Measurements from ENCODE around the gene KCTD16.

KCTD16 gene

DNA sequence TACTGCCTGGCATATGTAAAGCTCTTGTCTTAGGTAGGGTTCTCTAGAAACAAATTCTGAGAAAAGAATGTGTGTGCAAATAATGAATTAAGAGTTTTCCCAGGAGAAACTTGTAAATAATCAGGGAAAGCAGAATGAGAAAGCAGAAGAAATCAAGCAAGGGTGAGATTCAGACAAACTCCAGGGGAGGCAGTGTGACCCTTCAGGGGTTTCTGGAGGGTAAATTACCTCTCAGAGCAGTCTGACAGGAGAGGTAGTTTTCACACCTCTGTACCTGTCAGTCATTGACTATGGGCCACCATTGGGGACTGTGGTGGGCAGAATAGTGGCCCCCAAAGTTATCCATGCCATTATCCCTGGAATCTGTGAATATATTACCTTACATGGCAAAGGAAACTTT, 124.6 kb downstream of the KCTD16 start:
- no peak for DNase-seq

DNA sequence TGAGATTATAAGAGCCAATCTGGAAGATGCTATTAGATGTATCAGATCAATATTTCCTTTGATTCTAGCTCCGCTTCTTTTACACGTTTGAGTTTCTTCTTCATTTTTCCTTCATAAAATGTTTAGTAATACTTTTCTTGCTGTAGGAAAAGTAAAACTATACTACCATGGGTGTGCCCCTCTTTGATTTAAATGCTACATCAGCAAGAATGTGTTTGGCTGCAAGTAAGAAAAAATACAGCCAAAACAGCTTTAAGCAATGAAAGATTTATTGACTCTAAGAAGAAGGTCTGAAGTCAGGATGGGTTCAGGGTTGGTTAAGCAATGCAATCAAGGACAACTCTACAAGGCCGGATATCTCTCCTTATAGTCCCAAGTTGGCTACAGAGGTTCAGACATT, 126.4 kb downstream of the KCTD16 start:
- no peak for DNase-seq

DNA sequence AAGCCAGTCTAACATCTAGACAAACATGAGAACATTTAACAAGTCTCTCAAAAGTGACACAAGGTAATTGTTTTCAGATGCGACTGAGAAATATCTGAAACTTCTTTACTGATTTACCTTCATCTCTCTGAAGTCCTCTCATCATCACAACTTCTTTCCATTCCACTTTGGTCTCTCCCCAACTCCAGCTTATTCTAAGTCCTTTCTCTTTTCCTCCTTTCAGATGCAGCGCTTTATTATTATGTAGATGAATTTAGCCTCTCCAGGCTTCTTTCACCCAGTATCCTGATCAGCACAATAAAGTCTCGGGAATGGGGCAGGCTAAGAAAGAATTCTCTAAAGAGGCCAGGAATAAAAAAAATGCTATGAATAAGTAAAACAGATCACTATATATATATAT, 128.0 kb downstream of the KCTD16 start:
- DNase-seq: no peak

DNA sequence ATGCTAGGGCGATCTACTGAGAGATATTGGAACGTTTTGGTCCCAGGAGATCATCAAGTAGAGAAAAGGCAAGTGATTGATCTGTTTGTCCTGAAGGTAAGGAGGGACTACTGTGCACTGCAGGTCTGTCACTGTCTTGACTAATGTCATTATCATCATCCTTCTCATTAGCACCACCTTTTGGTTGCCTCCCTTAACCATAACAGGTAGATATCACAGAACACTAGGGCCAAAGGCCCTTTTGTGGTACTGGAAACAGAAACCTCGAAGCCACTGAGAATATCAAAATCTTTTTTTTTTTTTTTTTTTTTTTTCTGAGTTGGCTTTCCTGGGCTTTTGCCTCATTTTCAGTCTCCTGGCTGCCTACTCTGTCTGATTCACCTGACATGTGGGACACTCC, 134.0 kb downstream of the KCTD16 start:
- DNase-seq: no peak

DNA sequence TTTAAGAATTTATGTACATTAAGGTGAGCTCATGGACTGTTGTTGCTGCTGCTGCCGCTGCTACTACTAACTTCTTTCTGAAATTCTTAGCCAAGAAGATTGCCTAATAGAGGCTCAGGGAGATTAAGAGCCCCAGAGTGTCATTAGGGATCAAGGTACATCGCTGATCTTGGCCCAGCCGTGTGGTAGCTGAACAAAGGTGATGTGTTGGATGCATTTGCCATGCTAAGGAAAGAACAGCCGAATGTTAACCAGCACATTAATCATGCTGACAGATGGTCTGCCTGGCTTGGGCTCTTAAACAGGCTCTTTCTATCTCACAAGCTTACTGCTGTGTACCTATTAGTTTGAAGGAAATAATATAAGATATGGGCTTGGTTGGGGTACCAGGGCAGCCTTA, 137.1 kb downstream of the KCTD16 start:
- no peak for DNase-seq

DNA sequence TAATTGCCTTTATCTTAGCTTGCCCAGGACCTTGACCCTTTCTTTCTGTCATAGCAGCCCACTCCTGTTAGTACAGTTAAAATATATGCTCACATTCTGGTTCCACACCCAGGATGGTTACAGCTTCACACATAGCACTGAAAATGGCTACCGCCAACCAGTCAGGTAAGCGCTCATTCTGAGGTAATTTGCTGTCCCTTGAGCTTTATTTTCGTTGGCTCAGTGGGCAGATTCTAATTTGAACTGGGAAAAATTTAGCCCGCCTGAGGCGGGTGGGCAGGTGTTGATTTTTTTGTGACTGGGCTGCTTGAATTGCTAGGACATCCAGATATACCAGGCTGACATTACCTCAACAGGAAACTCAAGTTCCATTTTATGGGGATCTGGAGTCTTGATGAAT, 137.5 kb downstream of the KCTD16 start:
- no peak for DNase-seq

DNA sequence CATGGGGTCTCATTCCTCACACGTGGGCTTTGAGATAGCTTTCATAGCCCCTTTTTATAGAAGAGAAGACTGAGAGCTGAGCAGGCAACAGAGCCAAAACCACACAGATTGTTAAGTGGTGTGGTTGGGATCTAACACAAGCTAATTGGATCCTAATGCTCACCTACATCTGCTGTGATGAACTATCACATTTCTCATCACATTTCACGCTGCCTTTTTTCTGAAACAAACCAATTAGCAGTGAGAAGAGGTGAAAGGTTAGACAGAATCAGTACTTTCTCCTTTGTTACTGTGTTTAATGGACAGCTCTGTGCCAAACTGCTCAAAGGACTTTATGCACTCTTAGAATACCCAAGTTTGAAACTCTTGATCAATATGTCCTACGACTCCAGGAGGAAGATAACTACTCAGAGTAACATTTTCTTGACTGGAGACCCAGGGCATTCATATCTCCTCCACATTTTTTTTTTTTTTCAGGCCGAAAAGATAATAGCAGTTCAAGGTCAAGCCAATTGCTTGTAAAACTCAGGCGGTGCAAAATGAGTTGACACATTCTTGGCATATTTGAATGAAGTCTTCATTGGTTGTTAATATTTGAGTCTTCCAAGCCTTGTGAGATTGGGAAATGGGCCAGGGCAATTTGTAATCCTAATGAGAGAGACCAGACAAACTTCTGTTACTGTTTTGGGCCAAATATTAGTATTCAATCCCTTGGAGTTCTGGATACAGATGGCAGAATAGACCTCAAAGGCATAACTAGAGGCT, 138.4 kb downstream of the KCTD16 start:
- DNase-seq: no peak

DNA sequence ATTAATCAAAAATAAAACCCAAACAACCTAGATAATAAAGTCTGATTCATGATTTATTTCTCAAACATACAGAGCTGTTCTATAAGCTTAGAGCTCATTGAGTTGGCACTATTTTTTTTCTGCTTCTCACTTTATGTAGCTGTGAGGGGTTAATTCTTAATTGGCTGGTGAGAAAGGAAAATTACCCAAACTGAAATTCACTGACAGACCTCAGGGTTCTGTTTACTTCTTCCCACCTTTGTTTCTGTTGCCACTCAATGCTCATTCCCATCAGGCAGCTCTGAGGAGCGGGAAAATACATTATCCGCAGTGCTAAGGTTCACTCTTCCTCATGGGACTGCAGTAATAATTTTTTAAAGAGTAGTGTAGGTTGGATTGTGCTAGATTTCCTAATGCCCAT, 139.9 kb downstream of the KCTD16 start:
- no peak for DNase-seq

DNA sequence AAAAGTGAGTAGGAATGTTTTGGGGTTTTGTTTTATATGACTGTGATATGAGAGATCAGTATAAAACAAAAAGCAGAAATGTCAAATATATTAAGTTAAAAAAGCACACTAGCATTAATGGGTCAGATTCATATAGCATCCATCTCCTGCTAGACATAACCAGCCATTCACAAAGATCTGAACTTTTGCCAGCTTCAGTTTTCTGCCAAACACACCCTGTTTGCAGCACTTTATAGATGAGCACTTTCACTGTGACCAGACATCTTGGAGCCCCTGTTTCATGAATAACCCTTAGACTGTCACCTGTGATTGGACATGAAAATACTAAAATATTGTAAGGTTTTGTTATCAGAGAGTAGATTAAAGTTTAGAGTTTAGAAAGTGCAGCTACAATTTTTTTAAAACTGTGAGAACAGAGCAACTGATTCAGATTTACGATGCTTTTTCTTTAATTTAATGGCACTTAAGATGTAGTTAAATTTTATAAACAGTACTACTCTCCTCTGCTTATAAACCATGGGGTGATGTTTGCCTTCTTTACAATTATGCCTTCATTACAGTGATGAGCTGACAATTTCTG, 142.6 kb downstream of the KCTD16 start:
- no peak for DNase-seq

DNA sequence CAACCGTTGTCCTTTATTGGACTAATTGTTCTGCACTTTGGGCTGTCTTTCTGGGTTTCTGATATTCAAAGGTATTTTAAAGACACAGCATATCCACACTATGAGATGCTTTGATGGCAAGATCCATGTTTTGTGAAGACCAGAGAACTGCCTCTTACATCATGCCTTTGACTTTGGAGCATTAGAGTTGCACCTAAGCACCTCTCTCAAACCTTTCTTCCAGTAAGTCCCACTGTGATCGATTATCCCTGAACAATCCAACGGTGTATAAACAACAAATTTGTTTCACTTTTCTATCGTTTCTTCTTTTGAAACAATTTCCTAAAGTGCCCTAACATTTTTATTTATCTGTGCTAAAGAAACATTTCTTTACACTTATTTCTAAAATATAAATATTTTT, 144.4 kb downstream of the KCTD16 start:
- no peak for DNase-seq

DNA sequence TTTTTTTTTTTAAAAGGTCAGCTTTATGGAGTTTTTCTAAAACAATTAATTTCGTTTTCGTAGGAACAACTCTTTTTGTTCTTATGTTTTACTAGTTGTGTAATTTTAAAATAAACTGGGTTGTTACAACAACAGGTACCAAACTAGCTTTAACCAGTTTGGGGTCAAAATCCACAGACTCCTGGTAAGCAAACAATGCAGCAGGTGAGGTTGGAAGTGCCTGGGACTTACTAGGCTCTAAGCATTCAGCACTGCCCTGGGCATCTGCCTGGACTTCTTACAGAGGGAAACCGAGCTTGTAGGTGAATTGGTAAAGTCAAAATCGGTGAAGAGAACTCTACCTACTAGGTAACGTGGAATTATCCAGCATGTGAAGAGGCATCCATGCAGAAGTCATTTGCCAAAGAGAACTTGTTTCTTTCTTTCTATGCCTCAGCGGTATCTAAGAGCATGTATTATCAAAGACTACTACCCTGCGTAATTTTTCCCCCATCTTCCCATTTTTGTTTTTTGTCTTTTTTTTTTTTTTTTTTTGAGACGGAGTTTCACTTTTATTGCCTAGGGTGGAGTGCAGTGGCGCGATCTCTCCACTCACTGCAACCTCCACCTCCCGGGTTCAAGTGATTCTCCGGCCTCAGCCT, 145.4 kb downstream of the KCTD16 start:
- no peak for DNase-seq

DNA sequence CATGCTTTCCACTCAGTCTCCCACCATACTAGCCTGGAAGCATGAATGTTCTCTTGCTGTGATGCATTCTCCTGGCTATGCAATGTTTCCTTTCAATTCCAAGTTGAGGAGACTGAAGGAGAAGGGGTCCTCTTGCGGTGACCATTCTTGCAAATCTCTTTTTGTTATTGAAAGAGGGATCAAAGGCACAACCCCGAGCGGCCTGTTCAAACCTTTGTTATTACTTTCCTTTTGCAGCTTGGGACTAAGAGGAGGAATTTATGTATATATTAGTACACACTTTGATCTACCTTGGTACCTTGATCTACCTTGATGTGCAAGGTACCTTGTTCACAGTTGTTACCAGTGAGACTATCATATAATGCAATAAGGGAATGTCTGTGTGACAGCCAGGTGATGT, 147.3 kb downstream of the KCTD16 start:
- no peak for DNase-seq

DNA sequence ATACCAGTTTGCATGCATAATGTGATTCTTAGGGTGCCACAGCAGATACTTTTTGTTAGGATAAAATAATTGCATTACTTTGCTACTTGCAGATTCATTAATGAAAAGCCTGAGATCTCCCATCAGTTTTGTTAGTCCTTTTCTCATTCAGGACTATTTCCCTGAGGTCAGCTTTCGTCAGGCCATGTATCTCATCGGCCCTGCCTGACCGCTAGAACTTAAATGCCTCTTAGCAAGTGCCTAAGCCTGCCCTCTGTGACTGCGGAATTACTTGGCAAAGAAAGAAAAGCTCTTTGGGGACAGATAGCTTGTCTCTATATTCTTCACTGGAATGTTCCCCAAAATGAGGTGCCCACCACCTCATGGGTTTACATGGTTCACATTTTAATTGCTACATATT, 147.8 kb downstream of the KCTD16 start:
- DNase-seq: no peak

DNA sequence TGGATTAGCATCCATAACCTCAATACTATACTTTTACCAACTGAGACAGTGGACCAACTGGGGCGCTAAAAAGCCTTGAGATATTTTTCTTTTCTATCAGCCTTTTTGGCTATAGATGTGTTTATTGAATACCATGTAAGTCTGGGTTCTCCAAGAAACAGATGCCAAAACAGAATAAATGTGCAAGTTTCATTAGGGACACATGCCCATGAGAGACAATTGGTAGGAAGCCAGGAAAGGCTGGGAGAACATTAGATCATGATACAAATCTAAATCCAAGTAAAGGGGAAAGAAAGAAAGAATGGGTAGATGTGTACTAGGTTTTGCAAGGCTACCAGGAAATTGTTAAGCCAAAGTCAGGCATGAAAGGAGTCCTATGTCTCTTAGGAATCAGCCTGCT, 152.5 kb downstream of the KCTD16 start:
- DNase-seq: no peak

DNA sequence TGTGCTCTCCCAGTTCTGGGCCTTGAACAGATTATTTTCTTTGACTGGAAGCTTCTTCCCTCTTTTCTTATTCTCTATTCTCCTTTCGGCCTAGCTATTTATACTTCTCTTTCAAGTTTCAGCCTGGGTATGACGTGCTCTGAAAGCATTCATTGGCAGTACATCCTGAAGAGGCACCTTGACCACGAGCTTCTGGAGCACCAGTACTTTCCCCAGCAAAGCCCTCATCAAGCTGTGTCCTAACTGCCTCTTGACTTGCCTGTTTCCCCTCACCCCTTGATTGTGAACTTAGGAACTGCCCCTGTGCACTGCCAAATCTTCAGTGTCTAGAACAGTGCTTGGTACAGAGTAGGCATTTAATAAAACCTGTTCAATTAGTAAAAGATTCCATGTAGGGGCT, 154.9 kb downstream of the KCTD16 start:
- no peak for DNase-seq

DNA sequence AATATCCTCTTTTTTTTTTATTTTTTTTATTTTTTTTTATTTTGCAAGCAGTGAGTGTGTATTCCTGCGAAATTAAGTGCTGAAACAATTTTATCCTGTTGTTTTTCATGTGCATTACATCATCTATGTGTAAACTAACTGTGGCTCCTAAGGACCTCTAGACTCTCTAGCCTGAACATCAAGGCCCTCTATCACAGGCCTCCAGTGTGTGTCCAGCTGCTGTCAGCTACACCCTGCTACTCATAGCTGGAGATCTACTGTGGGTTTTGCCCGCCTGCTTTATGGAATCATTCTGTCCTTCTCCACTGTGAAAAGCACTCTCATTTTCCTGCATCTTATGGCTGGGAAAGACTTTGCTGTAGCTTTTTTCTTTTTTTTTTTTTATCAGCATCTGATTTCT, 157.8 kb downstream of the KCTD16 start:
- no peak for DNase-seq

DNA sequence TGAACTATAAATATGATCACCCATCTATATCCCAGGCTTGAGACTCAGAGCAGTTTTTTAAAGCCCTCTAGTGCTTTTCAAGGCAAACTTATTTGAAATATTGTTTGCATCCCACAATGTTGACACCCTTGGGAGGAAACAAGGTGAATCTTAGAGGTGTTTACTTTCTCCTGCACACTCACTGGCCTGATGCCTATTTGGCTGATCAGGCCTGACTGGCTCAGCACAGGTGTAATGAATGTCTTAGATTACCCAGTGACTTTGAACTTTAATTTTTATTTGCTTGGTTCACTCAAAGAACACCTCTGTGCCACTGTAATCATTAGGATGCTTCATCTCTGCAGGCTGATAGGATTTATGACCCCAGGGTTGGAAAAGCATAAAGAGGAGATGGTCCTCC, 158.3 kb downstream of the KCTD16 start:
- DNase-seq: no peak

DNA sequence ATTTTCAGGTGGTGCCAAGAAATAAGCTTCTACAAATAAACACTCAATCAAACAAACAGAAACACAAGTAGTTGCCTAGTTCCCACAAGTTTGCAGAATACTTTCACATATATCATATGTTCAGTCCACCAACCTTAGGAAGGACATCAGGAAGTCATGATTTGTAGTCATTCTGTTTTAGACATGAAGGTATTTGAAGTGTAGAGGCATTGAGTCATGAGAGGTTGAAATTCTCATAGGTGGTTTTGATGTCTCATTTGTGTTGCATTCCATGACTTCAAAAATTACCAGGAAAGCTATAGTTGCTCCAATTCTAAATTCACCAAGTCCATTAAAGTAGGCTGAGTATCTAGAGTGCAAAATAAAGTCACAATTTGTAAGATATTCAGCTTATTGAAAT, 159.0 kb downstream of the KCTD16 start:
- DNase-seq: no peak

DNA sequence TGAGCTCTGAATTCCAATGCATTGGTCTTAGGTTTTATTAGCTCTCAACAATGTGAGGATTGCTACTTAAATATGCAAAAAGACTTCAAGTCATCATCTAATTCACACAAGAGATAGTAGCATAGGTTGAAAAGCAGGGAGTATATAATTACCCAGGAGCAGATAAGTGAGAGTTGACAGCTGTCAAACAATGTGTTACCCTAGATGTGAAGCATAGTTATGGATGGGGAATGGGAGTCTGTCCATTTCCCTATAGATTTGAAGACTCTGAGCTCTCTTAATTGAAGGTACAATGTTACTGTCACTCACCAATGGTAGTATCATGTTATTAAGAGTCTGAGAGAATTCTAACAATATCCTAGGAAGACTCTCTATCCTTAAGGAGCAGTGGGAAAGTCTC, 160.7 kb downstream of the KCTD16 start:
- DNase-seq: no peak

DNA sequence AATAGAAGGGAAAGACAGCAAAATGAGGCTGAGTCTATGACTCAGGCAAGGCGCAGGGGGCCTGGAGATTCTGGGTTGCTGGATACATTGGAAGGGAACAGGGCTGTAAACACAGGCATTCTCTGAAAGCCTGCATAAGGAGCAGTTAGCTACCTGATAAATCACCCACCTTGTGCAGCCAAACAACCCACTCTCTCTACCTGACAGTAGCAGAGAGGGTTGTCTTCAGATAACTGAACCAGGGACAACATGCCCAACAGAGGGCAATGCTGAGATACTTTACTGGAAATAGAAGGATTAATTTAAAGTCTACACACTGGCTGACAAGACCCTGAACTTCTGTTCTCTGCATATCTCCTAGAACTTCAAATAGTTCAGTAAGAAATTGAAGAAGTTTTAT, 161.6 kb downstream of the KCTD16 start:
- no peak for DNase-seq

DNA sequence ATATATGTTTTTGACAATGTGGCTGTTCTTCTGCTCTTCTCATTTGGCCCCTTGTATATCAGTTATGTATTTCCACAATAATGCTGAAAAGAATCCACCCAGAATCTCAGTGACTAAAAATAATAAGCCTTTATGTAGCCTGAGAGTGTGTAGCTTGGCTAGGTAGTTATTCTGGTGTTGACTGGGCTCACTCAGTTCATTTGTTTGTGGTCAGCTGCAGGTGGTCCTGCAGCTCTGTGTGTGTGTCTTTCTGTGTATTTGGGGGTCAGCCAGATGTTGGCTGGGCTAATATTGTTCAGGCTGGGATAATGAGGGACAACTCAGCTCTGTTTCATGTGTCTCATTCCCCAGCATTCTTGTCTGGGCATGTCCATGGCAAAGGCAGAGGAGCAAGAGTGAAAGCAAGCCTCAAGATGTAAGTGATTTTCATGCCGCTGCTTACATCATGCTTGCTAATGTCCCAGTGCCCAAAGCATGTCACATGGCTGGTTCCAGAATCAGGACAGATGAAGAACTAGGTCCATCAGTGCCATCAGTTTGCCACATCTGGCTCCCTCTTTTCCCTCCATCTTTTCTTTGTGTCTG, 162.8 kb downstream of the KCTD16 start:
- DNase-seq: no peak

DNA sequence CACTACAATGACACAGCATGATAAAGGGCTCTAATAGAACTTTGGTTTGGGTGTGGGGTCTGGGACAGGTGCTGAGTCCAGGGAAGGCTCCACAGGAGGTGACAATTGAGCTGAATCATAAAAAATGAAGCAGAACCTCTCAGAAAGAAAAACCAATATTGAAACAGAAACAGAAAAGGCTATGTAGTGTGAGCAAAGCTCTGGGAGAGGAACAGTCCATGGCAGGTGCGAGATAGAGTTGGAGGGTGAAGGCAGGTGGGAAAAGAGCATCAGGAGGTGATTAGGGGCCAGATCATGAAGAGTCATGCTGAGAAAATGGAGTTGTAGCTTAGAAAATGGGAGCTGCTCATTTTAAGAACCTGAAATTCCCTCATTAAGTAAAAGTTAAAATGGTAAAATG, 164.9 kb downstream of the KCTD16 start:
- DNase-seq: no peak

DNA sequence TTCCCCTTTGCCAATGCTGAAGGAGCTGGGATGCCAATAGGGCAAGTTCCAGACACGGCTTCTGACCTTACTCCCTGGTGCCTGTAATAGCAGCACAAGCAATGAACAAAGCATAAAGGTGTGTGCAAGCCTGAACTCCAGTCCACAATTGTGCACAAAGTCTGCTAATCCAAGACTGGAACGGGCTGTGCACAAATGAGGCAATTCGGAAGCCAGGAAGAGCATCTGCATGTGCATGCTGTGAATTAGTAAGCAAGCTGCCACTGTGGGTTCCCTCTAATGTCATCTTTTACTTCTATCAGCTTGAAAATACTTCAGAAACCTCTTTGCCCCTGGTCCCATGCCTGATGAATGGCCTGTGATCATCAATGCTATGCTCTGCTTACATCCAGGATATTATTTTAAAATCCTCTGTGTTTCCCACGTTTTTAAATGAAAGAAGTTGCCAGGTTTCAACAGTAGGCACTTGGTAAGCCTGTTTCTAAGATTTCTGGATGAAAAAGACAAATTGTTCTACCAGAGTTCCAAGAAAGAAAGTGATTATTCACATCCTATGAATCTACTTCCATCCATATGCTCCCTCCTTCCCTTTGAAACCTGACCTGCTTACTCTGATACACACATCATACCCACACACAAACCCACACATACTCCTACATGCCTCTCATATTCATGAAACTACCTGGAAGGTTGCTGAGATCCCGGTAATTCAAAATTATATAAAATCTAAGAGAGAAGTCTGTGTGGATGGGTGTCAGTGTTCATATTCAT, 165.7 kb downstream of the KCTD16 start:
- DNase-seq: no peak

DNA sequence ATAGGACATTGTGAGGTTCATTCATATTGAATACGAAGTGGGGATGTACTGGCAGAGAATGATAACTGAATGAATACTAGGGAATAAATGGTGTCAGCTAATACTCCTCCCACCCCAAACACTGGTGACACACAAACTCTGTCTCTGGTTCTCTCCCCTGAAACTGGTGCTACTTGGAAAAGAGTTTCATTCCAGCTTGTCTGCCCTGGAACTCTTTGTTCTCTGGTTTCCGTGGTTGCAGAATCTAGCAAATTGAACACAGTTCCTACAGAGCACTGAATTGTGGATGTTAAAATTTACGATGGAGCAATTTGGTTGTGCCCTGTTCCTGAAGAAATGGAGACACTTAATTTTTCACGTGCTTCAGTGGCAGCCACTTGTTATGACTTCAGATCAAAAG, 181.7 kb downstream of the KCTD16 start:
- DNase-seq: no peak

Measured in DMS79 (cell line).